Measurements from ENCODE around the gene BEST1.
A peak's percentile ranks its signal among the peaks of the same experiment; 100 is the strongest.

The BEST1 gene

GRCh38 chr11:61916737-61917333, 33.3 kb upstream of the BEST1 start:
- DNase-seq: no peak

- DNase-seq: peak; percentile 59
These were observed 32.6 kb upstream of the BEST1 start, which contains the start of gene RAB3IL1 for GRCh38 chr11:61917334-61918109. Gene RAB3IL1, minus strand, starts transcription at chr11:61917566. Its CDS starts 199 bp downstream, at chr11:61917367.

GRCh38 chr11:61918251-61918937, 31.8 kb upstream of the BEST1 start:
- DNase-seq: no peak

DNA sequence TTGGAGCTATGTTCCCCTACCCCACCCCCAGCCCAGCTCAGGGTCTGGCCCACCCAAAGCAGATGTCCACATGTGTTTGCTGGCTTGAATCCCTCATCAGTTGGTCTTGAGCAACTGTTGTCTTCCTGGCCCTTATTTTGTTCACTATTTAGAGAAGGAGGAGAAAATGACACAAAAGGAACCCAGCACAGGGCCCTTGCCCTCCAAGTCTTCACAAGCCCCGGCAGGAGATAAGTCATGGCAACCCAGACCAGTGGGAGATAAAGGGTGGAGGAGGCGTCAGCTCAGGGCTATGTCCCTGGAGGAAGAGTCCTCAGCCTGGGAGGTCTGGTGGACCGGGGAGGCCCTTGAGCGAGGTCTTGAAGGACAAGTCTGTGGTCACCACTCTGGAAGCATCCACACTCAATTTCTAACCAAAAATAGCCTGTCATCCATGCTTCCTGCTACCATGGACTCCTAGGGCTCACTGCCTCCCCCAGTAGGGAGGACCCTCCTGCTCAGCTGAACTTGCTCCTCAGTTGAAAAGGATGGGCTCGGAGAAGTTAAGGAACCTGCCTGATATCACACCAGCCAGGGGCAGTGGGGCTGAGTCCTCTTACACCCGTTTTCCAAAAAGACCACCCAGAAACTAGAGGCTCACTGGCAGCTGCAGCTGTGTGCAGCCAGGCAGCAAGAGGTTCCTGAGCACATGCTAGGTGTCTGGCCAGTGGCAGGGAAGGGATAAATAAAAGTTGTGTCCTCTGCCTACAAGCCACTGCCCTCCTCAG, 31.0 kb upstream of the BEST1 start:
- no peak for DNase-seq

GRCh38 chr11:61919705-61920631, 30.2 kb upstream of the BEST1 start:
- DNase-seq: no peak

DNA sequence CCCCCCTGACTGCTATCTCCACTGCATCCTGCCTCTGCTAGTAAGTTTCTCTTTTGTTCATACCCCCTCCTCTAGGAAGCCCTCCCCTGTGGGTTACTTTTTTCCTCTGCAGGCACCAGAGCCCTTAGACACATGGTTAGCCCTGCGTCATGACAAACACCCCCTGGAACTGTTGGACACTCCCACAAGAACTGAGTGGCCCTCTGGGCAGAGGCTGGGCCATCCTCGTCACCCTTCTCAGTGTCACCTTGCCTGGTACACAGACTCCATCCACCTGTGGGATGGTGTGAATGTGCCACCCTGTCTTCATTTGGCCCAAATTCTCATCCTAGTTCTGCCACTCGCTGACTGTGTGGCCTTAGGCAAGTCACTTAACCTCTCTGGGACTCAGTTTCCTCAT, 28.7 kb upstream of the BEST1 start:
- DNase-seq: no peak

- peak; percentile 88 for DNase-seq
These were observed 27.6 kb upstream of the BEST1 start for GRCh38 chr11:61922539-61922938.

DNA sequence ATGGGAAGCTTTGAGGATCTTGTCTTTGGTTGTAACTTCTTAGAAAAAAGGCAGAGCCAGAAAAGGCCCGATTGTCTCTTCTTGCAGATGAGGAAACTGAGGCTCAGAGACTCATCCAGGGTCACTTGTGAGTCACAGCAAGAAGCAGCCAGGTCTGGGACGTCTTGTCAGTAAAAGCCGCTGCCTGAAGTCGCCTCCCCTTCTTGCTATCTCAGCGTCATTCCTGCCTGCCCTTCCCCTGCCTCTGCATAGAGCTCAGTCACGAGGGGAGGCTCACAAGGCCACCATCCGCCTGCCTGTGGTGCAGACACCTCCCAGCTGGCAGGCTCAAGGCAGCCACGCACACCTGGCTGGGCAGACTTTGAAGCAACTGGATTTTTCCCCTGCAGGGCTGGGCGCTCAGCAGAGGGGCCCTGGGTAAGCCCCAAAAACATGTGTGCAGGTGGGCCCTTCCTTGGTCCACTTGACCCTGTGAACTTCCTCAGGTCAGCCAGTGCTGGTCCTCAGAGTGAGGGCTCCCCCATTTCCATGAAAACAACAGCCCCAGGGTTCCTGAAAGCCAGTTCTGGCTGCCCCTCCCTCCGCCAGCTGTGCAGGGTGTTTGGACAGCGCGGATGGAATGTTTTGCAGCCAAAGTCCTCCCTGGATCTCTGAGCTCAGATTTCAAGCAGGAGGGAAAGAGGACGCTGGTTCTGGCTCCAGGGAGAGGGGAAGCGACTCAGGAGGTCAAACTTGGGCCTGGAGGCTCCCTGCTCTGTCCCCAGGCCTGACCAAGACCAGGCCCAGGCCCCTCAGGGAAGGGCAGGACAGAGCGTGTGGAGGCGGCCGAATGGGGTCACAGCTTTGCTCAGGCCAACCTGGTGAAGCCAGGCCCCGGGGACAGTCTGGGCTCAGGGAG, 26.7 kb upstream of the BEST1 start:
- DNase-seq: peak; percentile 68

GRCh38 chr11:61924064-61924455, 26.1 kb upstream of the BEST1 start:
- no peak for DNase-seq

- no peak for DNase-seq
These were observed 24.4 kb upstream of the BEST1 start for GRCh38 chr11:61925736-61926135.

GRCh38 chr11:61926235-61926634, 23.9 kb upstream of the BEST1 start:
- DNase-seq: no peak

DNA sequence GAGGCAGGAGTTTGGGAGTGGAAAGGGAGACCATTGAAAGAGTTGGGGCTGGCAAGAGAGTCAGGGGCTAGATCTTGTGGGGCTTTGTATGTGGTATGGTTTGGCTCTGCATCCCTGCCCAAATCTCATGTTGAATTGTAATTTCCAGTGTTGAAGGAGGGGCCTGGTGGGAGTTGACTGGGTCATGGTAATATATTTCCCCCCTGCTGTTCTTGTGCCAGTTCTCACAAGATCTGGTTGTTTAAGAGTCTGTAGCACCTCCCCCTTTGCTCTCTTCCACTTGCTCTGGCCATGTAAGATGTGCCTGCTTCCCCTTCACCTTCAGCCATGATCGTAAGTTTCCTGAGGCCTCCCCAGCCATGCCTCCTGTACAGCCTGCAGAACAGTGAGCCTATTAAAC, 22.6 kb upstream of the BEST1 start:
- peak; percentile 38 for DNase-seq

DNA sequence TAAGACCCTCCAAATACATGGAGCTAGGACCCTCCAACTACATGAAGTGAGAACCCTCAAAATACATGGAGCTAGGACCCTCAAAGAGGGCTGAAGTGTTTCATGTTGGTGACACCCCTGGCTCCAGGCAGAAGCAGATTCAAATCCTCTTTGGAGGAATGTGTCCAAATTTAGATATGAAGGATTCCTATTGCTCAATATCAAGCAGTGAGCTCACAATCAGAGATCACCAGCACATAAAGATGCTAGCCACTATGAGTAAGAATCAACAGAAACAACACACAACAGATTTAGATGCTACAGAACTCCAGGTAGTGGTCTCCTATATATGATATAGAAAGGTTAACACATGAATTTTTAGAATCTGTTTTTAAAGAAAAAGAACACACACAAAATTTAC, 21.5 kb upstream of the BEST1 start:
- no peak for DNase-seq

DNA sequence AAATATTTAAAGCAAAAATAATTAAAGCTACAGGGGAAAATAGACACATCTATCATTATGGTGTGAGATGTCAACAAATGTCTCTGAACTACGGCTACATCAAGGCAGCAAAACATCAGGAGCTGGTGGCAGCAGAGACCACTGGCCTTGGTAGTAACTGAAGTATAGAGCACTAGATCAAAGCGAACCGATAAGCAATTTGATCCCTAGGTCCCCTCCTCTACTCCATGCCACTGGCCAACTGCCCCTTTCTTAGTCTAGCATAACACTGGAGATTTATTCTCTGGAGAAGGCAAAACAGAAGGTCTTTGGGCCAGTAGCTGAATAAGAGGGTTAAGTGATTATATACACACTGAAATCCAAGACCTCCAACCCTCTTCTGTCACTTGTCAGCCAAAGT, 19.2 kb upstream of the BEST1 start:
- no peak for DNase-seq

GRCh38 chr11:61935861-61936260, 14.3 kb upstream of the BEST1 start:
- no peak for DNase-seq

DNA sequence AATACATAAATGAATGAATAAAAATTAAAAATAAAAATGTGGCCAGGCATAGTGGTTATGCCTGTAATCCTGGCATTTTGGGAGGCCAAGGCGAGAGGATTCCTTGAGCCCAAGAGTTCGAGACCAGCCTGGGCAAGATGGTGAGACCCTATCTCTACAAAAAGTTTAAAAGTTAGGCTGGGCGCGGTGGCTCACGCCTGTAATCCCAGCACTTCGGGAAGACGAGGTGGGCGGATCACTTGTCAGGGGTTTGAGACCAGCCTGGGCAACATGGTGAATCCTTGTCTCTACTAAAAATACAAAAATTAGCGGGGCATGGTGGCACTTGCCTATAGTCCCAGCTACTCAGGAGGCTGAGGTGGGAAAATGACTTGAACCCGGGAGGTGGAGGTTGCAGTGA, 9.7 kb upstream of the BEST1 start:
- no peak for DNase-seq

DNA sequence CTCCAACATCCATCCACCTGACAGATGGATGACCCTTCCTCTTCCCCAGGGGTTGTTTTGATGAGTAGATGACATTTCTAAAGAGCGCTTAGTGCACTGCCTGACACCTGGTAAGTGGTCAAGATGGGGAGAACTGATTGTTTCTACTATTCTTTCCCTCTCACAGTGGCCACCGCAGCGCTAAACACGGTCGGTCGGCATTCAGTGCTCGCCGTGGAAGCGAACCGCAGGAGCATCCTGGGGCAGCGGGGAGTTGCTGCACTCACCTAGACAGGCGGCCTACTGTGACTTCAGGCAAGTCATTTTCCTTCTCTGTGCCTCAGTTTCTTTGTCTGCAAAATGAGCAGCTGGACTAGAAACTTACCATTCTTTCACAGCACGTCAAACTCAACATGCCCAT, 5.0 kb upstream of the BEST1 start:
- no peak for DNase-seq

DNA sequence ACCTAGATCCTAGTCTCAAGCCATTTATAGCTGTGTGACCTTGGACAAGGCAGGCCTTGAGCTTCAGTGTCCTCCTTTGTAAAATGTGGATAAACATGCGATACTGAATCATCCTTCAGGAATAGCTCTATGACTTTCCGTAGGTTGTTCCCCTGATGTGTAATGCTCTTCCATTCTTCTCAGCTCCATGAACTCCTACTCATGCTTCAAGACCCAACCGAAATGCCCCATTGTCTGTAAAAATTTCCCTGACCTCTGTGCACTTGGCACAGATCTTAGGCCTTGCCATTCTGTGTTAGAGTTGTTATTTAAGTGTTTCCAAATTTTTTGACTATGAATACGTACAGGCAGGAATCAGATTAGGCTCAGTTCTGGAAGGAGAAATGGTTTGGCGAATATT, 3.3 kb upstream of the BEST1 start:
- no peak for DNase-seq

GRCh38 chr11:61947486-61948210, 2.5 kb upstream of the BEST1 start:
- DNase-seq: peak; percentile 85

DNA sequence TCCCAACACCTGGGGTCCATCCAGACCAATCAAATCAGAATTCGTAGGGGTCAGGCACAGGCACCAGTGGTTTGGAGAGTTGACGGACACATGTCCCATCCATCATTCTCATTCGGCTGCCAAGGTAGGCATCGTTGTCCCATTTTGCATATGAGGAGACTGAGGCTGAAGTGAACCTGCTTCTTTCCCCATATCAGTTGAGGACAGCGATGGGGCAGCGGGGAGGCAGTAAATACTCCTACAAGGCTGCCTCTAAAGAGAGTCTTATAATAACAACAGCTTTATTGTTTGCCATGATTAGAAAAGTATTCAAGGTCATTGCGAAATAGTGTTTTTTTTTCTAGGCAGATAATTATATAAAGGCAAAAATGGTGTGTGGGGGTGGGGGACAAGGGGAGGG, 1.6 kb upstream of the BEST1 start:
- DNase-seq: no peak

All from fibroblast of skin of back (primary cell).